ENCODE results near the gene AP2B1.

Gene AP2B1

GRCh38 chr17:35705230-35705629 is 118.1 kb downstream of the AP2B1 start:
- DNase-seq: no peak

GRCh38 chr17:35705705-35706104 is 118.6 kb downstream of the AP2B1 start:
- DNase-seq: no peak

GRCh38 chr17:35708149-35708548 is 121.0 kb downstream of the AP2B1 start:
- no peak for DNase-seq

- DNase-seq: no peak
Measured at GRCh38 chr17:35708951-35709350, 121.8 kb downstream of the AP2B1 start.

- no peak for DNase-seq
Measured at GRCh38 chr17:35709874-35710273, 122.8 kb downstream of the AP2B1 start.

GRCh38 chr17:35710950-35711349 is 123.8 kb downstream of the AP2B1 start:
- DNase-seq: no peak

GRCh38 chr17:35713069-35713728 is 126.1 kb downstream of the AP2B1 start:
- no peak for DNase-seq

- no peak for DNase-seq
Measured at GRCh38 chr17:35714988-35715387, 127.9 kb downstream of the AP2B1 start.

- DNase-seq: no peak
Measured at GRCh38 chr17:35715416-35715815, 128.3 kb downstream of the AP2B1 start.

- no peak for DNase-seq
Measured at GRCh38 chr17:35716173-35716572, 129.1 kb downstream of the AP2B1 start.

GRCh38 chr17:35716897-35717465 is 129.9 kb downstream of the AP2B1 start:
- no peak for DNase-seq

GRCh38 chr17:35717475-35717874 is 130.4 kb downstream of the AP2B1 start:
- no peak for DNase-seq

GRCh38 chr17:35723735-35724134 is 136.6 kb downstream of the AP2B1 start:
- no peak for DNase-seq

GRCh38 chr17:35725058-35725457 is 137.9 kb downstream of the AP2B1 start:
- DNase-seq: no peak

- no peak for DNase-seq
Measured at GRCh38 chr17:35725802-35726126, 138.6 kb downstream of the AP2B1 start.

GRCh38 chr17:35726127-35726952 is 139.2 kb downstream of the AP2B1 start:
- no peak for DNase-seq

GRCh38 chr17:35726953-35727460 is 139.9 kb downstream of the AP2B1 start:
- no peak for DNase-seq

GRCh38 chr17:35727635-35728034 is 140.5 kb downstream of the AP2B1 start:
- no peak for DNase-seq

- no peak for DNase-seq
Measured at GRCh38 chr17:35728551-35728950, 141.4 kb downstream of the AP2B1 start.

GRCh38 chr17:35729405-35729833 is 142.3 kb downstream of the AP2B1 start:
- no peak for DNase-seq

GRCh38 chr17:35730400-35731005 is 143.4 kb downstream of the AP2B1 start:
- DNase-seq: no peak

- no peak for DNase-seq
Measured at GRCh38 chr17:35731239-35731916, 144.3 kb downstream of the AP2B1 start, which contains the start of gene RASL10B. Gene RASL10B, plus strand, starts transcription at chr17:35731639. Its CDS starts 3,546 bp downstream, at chr17:35735185.
